ENCODE measurements around the gene GNA14.

Gene GNA14

GRCh38 chr9:77597057-77597456, 51.1 kb downstream of the GNA14 start:
- H3K4me3 ChIP-seq (ENCODE audit: low read length), result no peak overlapping the region
- no peak for DNase-seq (ENCODE audit: low read depth)

DNA sequence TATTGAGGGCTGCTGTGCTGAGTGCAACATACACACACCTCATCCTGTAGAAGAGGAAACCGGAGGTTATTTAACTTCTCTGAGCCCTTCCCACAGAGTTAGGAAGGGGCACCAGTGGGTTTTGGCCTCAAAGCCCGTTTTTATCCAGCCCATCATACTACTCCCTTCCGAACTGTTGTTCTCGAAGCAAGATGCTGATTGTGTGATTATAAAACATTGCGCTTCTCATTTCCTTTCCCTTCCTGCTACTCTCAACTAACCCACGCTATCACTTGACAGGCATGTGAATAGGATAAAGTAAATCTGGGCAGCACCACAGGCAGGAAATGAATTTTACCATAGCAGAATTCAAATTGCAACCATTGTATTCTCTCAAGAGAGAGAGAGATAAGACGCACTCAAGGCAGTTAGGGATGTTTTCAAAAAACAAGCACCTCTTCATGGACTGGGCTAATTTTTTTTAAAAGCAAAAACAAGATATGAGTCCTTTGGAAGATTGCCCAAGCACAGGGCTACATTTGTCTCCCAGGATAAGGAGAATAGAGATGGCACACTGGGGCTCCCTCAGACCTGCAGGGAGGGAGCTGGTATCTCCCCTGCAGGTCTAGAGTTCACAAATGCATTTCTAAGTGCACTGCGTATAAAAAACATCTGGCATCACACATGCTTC, 52.6 kb downstream of the GNA14 start:
- TF ChIP-seq, protein P1, sequence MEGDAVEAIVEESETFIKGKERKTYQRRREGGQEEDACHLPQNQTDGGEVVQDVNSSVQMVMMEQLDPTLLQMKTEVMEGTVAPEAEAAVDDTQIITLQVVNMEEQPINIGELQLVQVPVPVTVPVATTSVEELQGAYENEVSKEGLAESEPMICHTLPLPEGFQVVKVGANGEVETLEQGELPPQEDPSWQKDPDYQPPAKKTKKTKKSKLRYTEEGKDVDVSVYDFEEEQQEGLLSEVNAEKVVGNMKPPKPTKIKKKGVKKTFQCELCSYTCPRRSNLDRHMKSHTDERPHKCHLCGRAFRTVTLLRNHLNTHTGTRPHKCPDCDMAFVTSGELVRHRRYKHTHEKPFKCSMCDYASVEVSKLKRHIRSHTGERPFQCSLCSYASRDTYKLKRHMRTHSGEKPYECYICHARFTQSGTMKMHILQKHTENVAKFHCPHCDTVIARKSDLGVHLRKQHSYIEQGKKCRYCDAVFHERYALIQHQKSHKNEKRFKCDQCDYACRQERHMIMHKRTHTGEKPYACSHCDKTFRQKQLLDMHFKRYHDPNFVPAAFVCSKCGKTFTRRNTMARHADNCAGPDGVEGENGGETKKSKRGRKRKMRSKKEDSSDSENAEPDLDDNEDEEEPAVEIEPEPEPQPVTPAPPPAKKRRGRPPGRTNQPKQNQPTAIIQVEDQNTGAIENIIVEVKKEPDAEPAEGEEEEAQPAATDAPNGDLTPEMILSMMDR (conservative IDR thresholded peaks at IDR 0.05; ENCODE audit: low read depth, low read length), result no peak
- no peak for DNase-seq (ENCODE audit: low read depth)

More at GRCh38 chr9:77597057-77597456, 51.1 kb downstream of the GNA14 start:
- TF ChIP-seq, protein P1 (conservative IDR thresholded peaks at IDR 0.05; ENCODE audit: low read depth, low read length), result no peak

DNA sequence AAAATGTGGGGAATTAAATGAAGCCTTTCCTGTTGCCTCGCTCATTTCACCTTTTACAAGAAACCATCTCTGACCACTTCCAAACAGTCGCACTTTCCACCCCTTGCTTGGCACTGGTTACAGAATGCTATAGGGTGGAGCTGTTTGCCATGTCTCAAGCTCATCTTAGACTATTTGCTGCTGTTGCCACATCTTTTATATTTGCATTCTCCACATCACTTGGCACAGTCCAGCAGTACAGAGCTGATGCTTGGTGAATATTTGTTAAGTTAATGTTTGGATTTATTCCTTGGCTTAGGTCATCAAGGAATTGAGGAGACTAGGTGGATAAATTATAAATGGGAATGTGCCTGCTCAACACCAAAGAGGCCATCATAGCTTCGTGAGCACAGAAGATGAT, 53.2 kb downstream of the GNA14 start:
- TF ChIP-seq, protein P1 (conservative IDR thresholded peaks at IDR 0.05; ENCODE audit: low read depth, low read length), result no peak
- H3K4me3 ChIP-seq (ENCODE audit: low read length), result no peak overlapping the region
- DNase-seq (ENCODE audit: low read depth), result no peak

More for the DNA sequence above, 52.6 kb downstream of the GNA14 start:
- no peak overlapping the region for H3K4me3 ChIP-seq (ENCODE audit: low read length)

DNA sequence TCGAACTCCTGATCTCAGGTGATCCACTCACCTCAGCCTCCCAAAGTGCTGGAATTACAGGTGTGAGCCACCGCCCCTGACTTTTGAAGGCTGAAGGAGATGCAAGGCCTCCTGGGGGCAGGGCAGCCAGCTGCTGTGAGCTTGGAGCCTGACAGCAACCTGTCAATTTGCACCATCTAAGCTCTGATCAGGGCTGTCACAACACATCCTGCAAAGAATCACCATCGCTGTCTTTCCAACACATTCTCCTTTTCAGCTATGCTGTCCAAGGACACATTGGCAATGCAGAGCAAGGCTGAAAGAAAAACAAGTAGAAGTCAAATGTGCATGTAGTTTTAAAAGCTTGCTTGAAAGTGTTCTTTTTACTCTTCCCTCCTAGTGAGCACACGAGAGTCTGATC, 54.6 kb downstream of the GNA14 start:
- H3K4me3 ChIP-seq (ENCODE audit: low read length), result no peak overlapping the region
- TF ChIP-seq, protein P1 (conservative IDR thresholded peaks at IDR 0.05; ENCODE audit: low read depth, low read length), result no peak
- no peak for DNase-seq (ENCODE audit: low read depth)

- DNase-seq (ENCODE audit: low read depth), result no peak
- no peak overlapping the region for H3K4me3 ChIP-seq (ENCODE audit: low read length)
- TF ChIP-seq, protein P1 (conservative IDR thresholded peaks at IDR 0.05; ENCODE audit: low read depth, low read length), result no peak
These were observed 55.6 kb downstream of the GNA14 start for GRCh38 chr9:77592476-77592875.

- TF ChIP-seq, protein P1 (conservative IDR thresholded peaks at IDR 0.05; ENCODE audit: low read depth, low read length), result no peak
- DNase-seq (ENCODE audit: low read depth), result no peak
- H3K4me3 ChIP-seq (ENCODE audit: low read length), result no peak overlapping the region
These were observed 58.9 kb downstream of the GNA14 start for GRCh38 chr9:77589046-77589795.
